Tibial artery (tissue), 4 donors: ENCODE data around the gene DNAI1.

Source experiments
- DNase-seq, 2 donors: peaks; one replicate each; pipeline ENCODE4 v3.0.0-alpha.2; 2019
- H3K27ac ChIP-seq, 2 donors: fragments of 200-600 bp; sonication (generic) in 1 of 2; 1 replicate in 1 of 2; 2 replicates in 1 of 2; pipeline ENCODE4 v1.5.1; 2018 to 2019; ENCODE audit warnings: mild to moderate bottlenecking in 1 of 2
- H3K27me3 ChIP-seq, 2 donors: fragments of 200-600 bp; sonication (generic) in 1 of 2; one replicate each; pipeline versions ENCODE4 v1.5.1 to v1.6.0; 2016 to 2019
- H3K36me3 ChIP-seq, 3 donors: fragments of 200-600 bp; sonication (generic) in 2 of 3; one replicate each; pipeline ENCODE4 v1.5.1; 2016 to 2019; ENCODE audit warnings: mild to moderate bottlenecking in 2 of 3
- H3K4me1 ChIP-seq, 4 donors: fragments of 200-600 bp; sonication (generic) in 2 of 4; 1 replicate in 3 of 4; 2 replicates in 1 of 4; pipeline ENCODE4 v1.5.1; 2016 to 2019
- H3K4me3 ChIP-seq, 2 donors: fragments of 200-600 bp; sonication (generic) in 1 of 2; 1 replicate in 1 of 2; 2 replicates in 1 of 2; pipeline ENCODE4 v1.5.1; 2018 to 2019; ENCODE audit warnings: mild to moderate bottlenecking in 2 of 2
- H3K9me3 ChIP-seq, 3 donors: fragments of 200-600 bp; sonication (generic) in 1 of 3; one replicate each; pipeline ENCODE4 v1.5.1; 2016 to 2019
- CTCF ChIP-seq, 2 experiments: fragments of 200-600 bp in 1 of 2; fragments of 450-650 bp in 1 of 2; IDR thresholded peaks; one replicate each; pipeline ENCODE4 v1.5.1; 2017 to 2019; ENCODE audit warnings: antibody characterized with exemption in 2 of 2, mild to moderate bottlenecking in 1 of 2, moderate library complexity in 1 of 2
- intact Hi-C: fragments of 100-400 bp; cut with DNase I; formaldehyde crosslinking; loops from one replicate; pipeline ENCODE4 v1.15.0; 2023; ENCODE audit warnings: low total_unique reads

Gene DNAI1

GRCh38 chr9:34458013-34458958, at the start of gene DNAI1, which contains the start of gene FAM219A:
Gene DNAI1 (plus strand): TSS chr9:34458805. CDS start chr9:34459006, 201 bp downstream.
Gene FAM219A (minus strand): TSS chr9:34458570. CDS start chr9:34458263, 307 bp downstream.
- Histone ChIP-seq H3K4me1 (peaks cover 0 to 41% (median 22%) of the 10 kb centered on the region in 4 donors), H3K36me3 (no peaks in the 10 kb centered on the region), H3K4me3 (peak within 1 kb of the TSS; percentile 66 to 81), H3K27ac (peak within 1 kb of the TSS; percentile 67 to 81), H3K27me3 (no peaks in the 10 kb centered on the region), H3K9me3 (no peaks in the 10 kb centered on the region)
- intact Hi-C loops = loop anchor here (5.0 to 10.0 kb wide), 2 partner anchors 64 to 157 kb away; partner anchors contain the start of genes ENHO and RPP25L
- DNase-seq = peak; percentile 98 to 99
- TF ChIP-seq CTCF (IDR thresholded peaks at IDR 0.05) = no peak

GRCh38 chr9:34409154-34409553, 49.5 kb upstream of the DNAI1 start:
- H3K4me1 ChIP-seq = no peaks in the 10 kb centered on the region
- TF ChIP-seq CTCF (IDR thresholded peaks at IDR 0.05) = no peak
- intact Hi-C loops = loop anchor here (5.0 kb wide), 1 partner anchor 183 kb away; no protein-coding TSS in a partner anchor
- H3K27ac ChIP-seq = no peak overlapping the region
- H3K9me3 ChIP-seq = no peaks in the 10 kb centered on the region
- DNase-seq = no peak
- no peak overlapping the region for H3K4me3 ChIP-seq
- H3K27me3 ChIP-seq = no peaks in the 10 kb centered on the region
- peaks cover 0 to 16% (median 15%) of the 10 kb centered on the region in 3 donors for H3K36me3 ChIP-seq

GRCh38 chr9:34412336-34412735, 46.3 kb upstream of the DNAI1 start:
- no peak for TF ChIP-seq CTCF (IDR thresholded peaks at IDR 0.05)
- Histone ChIP-seq H3K4me3 (no peak overlapping the region), H3K4me1 (no peaks in the 10 kb centered on the region), H3K36me3 (peaks cover 0 to under 1% (median 0%) of the 10 kb centered on the region in 3 donors), H3K27me3 (no peaks in the 10 kb centered on the region), H3K27ac (no peak overlapping the region), H3K9me3 (no peaks in the 10 kb centered on the region)
- intact Hi-C loops = no loop called here
- DNase-seq = no peak

GRCh38 chr9:34413231-34413852, 45.3 kb upstream of the DNAI1 start:
- Histone ChIP-seq H3K36me3 (peaks cover 0 to 6% (median 0%) of the 10 kb centered on the region in 3 donors), H3K27me3 (no peaks in the 10 kb centered on the region), H3K4me3 (no peak overlapping the region), H3K4me1 (no peaks in the 10 kb centered on the region), H3K9me3 (no peaks in the 10 kb centered on the region), H3K27ac (no peak overlapping the region)
- intact Hi-C loops = no loop called here
- no peak for TF ChIP-seq CTCF (IDR thresholded peaks at IDR 0.05)
- DNase-seq = no peak

- Histone ChIP-seq H3K4me1 (no peaks in the 10 kb centered on the region), H3K36me3 (peaks cover 0 to 11% (median 0%) of the 10 kb centered on the region in 3 donors), H3K4me3 (no peak overlapping the region), H3K9me3 (no peaks in the 10 kb centered on the region), H3K27me3 (no peaks in the 10 kb centered on the region), H3K27ac (no peak overlapping the region)
- no peak for DNase-seq
- intact Hi-C loops = no loop called here
- no peak for TF ChIP-seq CTCF (IDR thresholded peaks at IDR 0.05)
Measured at GRCh38 chr9:34417734-34418133, 40.9 kb upstream of the DNAI1 start.
